Measurements from ENCODE around the gene SH3GL1. TPM values are rescaled to one million over a fixed set of nuclear protein-coding genes. Genes with fewer than 3 reads are reported as not detected.

Gene SH3GL1
- total and polyA plus RNA-seq, 10 of the 15 experiments (the other 5 are each of a cell fraction or from before 2014, with no cell fraction given) = 0.93 to 47.4 (median 28.4) TPM

- TF ChIP-seq ZNF687 (IDR thresholded peaks at IDR 0.05) = no peak; the same call in 1 of the 2 replicates
- TF ChIP-seq POU2F2 (IDR thresholded peaks at IDR 0.05; ENCODE audit: borderline replicate concordance, low read depth, low read length) = peak; percentile 71; the same call in 2 of the 3 replicates
- peak; percentile 42; the same call in 1 of the 2 replicates for TF ChIP-seq CEBPZ (IDR thresholded peaks at IDR 0.05; ENCODE audit: low read depth, low read length)
- TF ChIP-seq CBFB (IDR thresholded peaks at IDR 0.05; ENCODE audit: low read depth) = peak; percentile 37; the same call in 1 of the 2 replicates
- TF ChIP-seq EZH2 (IDR thresholded peaks at IDR 0.05; ENCODE audit: borderline replicate concordance, control insufficient read depth, low read depth, low read length) = peak; percentile 100
- no peak for TF ChIP-seq ATF7 (IDR thresholded peaks at IDR 0.05; ENCODE audit: low read depth)
- TF ChIP-seq SIN3A (IDR thresholded peaks at IDR 0.05; ENCODE audit: low read depth, low read length) = 0 out of 2 replicates have a peak, but pooled peaks have one; percentile 51
- 0 out of 2 replicates have a peak, but pooled peaks have one; percentile 12 for TF ChIP-seq E2F4 (IDR thresholded peaks at IDR 0.05; ENCODE audit: low read depth, low read length)
- no peak for TF ChIP-seq SUPT20H (IDR thresholded peaks at IDR 0.05; ENCODE audit: borderline replicate concordance, control insufficient read depth, low read depth, low read length)
- TF ChIP-seq TAF1 (IDR thresholded peaks at IDR 0.05; ENCODE audit: borderline replicate concordance, low read depth, low read length) = peak; percentile 61; the same call in 1 of the 2 replicates
- TF ChIP-seq SKIL (IDR thresholded peaks at IDR 0.05; ENCODE audit: low read depth, poor library complexity, severe bottlenecking) = peak; percentile 83
- TF ChIP-seq CEBPB (IDR thresholded peaks at IDR 0.05; ENCODE audit: borderline replicate concordance in 1 of 2, low read depth in 2 of 2, low read length in 2 of 2) = no peak
- peak; percentile 92 for TF ChIP-seq POLR2A (IDR thresholded peaks at IDR 0.05; ENCODE audit: low read depth, low read length)
- TF ChIP-seq ATF3 (IDR thresholded peaks at IDR 0.05; ENCODE audit: borderline replicate concordance, extremely low read depth, low read depth, low read length) = peak; percentile 94
- TF ChIP-seq IKZF1 (conservative IDR thresholded peaks at IDR 0.05) = peak; percentile 99
Observed at GRCh38 chr19:4342615-4343369, 57.6 kb downstream of the SH3GL1 start (continued).
